IPS-11a (cell line): ENCODE measurements around the gene PDE8A.

ENCODE experiments used
- H3K4me3 ChIP-seq: one replicate; pipeline ENCODE4 v1.5.1; 2013; ENCODE audit warnings: low read depth, low read length, control low read depth

Gene PDE8A

DNA sequence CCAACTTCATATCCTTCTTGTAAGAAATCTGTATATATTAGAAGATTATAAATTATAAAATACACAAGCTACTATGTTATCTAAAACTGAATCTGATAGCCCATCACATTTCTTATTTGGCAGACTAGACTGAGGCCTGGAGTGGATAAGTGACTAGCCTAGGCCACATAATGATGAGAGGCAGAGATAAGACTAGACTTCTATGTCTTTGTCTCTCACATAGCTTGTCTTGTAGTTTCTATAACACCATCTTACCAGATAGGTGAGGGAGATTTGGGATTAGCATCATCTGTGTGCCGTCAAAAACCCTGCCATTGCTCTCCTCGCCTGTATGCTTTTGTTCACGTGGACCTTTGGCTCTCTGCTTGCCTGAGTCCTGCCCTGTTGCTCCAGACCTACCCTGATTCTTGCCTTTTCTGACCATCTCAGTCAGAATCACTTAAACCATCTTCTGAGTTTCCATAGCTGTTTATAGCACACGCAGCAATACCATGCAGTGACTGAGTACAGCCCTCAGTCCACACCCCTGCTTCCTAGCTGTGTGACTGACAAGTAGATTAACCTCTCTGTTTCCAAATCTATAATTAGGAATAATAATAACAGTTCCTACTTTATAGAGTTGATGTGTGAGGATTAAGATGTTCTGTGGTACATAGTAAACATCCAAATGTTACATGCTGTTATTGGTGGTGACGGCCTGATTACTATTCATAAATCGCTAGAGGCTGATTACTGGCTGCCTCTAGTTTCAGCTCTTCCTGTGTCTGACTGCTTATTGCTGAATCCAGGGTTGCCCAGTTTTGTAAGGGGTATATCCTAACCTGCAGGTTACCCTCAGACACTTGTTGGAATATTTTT, 49.7 kb downstream of the PDE8A start:
- H3K4me3 ChIP-seq = no peak overlapping the region

DNA sequence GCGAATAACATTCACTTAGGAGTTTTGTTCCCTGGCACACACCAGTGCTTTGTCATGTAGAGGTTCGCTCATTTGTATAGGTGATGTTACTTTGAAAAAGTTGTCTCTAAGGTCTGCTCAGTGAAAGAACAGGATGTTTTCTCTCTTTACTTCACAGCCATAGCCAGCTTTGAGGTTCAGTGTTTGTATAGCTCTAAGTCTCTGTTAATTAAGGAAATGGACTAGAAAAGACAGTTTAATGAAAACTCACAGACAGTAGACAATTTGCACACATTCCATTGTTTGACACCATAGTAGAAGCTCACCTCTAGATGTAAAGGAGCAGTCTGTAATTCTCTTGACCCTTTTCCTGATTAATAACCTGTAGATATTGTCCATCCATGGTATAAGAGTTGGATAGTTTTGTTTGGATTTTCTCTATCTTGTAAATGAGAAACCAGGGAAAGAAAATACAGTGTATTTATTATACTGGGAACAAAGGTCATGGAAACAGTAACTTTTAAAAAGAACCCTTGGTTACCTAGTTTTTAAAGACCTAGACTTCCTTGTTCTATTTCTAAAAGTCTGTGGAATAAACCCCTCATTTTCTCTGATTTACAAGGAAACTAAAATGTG, 50.4 kb downstream of the PDE8A start:
- H3K4me3 ChIP-seq = no peak overlapping the region

DNA sequence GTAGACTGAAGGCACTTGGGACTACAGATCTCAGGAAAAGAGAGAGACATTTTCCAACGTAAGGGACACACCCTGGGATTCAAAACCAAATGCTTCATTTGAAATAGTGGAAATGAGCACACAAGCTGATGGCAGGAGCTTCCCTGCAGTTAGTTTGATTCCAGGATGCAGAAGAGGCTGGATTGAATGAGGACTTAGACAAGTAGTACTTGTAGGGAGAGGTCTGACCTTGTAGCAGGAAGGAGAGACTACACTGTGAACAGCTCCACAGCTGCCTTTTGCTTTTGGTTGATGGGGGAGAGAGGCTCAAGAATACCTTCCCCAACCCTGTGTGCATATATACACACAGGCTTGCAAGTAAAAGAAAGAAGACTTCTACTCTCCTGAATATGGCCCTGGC, 51.5 kb downstream of the PDE8A start:
- no peak overlapping the region for H3K4me3 ChIP-seq

DNA sequence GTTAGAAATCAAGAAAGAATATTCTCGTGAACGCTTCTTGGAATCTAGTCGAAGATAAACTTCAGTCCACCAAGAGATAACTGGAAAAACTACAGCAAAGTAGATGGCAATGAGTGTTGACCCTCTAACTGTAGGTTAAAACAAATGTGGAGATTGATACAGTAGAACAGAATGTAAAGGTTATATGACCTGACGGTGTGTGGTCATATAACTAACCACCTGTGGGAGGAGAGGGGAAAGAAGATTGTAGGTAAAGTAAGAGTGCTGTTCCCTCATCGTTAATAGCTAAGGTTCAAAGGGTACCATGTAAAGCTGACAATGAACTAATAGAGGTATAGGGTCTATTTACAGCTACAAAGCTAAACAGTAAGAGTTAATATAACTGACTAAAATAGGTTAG, 52.6 kb downstream of the PDE8A start:
- no peak overlapping the region for H3K4me3 ChIP-seq

DNA sequence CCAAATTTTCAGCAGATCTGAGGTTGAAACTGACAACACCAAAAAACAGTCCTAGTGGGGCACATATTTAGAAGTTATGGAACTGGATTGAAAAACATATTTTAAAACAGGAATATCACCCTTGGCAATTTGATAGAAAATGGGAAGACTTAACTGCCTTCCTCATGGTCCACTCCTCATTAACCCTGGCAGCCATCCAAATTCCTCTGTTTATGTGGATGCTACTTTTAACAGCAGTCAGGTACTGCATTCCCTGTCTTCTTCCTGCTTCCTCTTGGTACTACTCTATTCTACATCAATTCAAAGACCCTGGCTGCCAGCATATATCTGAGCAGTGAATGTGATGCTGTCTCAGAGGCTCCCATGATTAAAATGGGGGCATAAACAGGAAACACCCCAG, 54.3 kb downstream of the PDE8A start:
- H3K4me3 ChIP-seq = no peak overlapping the region

DNA sequence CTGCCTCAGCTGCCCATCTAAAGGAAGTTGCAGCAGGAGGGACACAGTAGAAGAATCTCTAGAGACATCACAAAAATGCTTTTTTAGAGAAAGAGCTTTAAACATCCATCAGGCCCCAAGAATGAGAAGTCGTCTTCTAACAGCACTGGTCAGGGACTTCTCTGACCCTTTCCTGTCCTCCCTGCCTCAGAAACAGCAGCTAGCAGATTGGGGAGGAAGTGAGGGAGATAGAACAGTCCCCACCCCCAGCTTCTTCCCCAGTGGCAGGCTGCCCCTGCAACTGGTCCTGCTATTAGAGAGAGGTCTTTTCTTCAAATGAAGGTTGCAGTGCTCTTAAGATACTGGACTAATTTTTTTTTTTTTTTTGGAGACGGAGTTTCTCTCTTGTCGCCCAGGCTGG, 55.1 kb downstream of the PDE8A start:
- H3K4me3 ChIP-seq = no peak overlapping the region

DNA sequence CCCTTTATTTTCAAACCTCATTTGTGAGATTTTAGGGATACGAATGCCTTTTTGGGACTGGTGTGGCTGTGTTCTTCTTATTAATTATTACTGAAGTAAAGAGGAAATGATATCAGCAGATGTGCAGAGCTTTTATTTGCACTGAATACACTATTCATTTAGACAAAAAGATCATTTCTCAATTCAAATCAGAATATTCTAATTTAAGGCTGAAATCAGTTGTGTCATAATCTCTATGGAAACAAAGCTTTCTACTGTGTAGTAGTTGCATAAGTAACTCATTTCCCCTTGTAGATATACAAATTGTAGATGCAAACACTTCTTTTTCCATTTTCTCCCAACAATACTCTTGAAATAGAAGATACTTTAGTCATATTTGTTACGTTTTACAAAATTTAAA, 56.0 kb downstream of the PDE8A start:
- H3K4me3 ChIP-seq = no peak overlapping the region

DNA sequence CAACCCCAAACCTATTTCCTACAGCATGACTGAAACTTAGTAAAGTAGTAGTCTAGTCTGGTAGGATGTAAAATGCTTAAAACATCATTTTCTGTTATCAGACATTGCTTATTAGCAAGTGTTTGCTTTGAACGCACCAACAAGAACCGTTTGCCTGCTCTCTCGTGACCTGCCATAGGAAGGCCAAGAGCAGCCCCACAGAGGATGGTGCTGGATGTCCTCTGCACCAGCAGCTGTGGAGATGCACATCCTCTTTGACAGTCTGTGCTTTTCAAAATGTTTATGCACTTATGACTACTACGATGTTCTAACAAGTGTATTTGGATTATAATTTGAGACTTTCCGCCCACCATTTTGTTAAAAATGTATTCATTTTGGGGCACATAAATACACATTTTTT, 59.6 kb downstream of the PDE8A start:
- no peak overlapping the region for H3K4me3 ChIP-seq

DNA sequence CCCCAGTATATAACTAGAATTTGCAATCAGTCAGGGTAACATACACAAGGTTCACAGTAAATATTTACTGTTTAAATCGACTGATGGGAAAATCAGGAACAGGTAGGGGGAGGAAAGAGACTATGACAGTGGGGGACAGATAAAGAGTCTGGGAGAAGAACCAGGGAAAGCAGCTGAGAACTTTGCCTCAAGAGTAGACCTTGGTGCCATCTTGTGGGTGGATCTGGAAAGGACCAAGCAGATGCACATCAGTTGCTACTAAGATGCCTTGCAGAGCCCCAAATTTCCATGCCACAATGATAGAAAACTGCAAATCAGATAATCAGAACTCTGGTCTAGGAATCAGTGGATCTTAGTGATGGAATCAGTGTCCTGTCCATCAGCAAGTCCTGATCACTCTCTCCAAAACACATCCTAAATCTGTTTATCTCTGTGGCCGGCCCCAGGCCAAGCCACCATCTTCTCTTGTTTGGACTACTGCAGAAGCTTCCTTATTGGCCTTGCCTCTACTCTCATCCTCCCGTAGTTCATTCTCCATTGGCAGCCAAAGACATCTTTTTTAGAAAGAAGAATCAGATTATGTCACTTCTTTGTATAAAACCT, 62.7 kb downstream of the PDE8A start:
- H3K4me3 ChIP-seq = no peak overlapping the region

DNA sequence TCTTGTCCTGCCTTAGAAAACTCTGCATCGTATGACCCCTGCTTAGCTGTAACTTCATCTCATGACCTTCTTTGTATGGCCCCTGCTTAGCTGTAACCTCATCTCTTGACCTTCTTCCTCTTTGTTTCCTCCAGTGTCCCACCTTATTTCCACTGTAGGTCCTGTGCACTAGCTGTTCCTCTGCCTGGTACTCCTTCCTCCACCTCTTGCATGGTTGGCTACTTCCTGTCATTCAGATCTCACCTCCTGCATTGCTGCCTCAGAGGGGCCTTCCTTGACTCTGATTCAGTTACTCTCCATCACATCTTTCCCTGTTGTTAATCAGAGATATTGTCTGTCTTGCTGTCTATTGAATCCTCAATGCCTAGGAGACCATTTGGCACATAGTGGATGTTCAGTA, 63.2 kb downstream of the PDE8A start:
- no peak overlapping the region for H3K4me3 ChIP-seq

DNA sequence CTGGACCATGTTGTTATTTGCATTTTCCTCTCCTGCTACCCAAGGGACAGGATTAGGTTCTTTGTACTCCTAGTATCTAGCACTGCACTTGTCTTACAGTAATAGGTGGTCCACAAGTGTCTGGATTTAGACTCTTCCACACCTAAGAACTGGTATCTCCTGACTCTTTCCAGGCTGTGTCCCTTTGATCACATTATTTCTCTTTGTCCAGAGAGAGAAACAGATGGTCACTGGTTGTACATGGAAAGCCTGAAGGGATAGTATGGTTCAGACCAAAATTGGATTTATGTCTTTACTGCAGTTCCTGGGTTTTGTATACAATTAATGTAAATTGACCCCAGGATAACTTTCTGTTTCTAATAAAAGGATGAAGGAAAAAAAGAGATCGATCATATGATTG, 64.0 kb downstream of the PDE8A start:
- no peak overlapping the region for H3K4me3 ChIP-seq

DNA sequence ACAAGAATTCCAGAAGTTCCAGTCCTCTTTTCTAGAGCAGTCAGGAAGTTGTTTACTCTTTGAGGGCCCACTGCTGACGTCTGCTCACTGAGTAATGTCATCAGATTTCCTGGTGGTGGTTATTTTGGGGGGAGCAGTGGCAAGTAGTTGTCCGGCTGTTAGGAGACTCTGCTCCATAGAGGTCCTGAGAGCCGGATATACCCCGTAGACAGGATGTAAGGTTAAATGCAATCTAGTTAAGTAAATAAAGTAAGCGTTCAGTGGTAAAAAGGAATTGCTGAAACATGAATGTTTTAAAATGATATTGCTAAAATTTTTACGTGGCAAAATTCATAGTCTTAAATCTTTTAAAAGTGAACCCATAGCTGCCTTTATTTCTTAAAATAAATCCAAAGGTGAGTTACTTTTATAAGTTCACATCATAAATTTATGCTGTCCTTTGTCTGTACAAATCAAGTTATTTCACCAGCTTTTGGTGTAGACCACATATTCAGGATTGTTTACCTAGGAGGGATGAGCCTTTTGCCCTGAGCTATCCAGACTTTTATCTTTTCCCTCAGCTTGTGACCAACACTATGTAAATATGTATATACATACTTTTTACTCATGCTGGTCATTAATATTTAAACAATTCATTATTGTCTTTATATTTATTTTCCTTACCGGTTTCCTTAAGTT, 65.8 kb downstream of the PDE8A start:
- H3K4me3 ChIP-seq = no peak overlapping the region

DNA sequence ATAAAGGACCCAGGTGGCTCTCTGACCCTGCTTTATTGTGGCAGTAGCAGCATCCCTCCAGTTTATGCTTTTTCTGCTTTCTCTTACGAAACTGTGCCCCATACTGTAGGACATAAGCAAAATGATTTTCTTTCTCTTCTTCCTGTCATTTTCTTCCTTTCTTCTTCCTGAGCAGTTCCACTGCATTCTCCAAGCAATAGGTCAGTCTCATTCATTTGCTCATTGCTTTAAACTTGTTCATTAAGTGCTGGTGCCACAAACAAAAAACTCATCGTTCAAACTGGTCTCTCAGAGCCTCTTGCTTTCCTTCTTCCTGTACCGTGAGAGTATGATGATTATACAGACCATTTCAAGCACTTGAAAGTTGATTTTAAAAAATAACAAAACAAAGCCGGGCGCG, 66.8 kb downstream of the PDE8A start:
- no peak overlapping the region for H3K4me3 ChIP-seq

DNA sequence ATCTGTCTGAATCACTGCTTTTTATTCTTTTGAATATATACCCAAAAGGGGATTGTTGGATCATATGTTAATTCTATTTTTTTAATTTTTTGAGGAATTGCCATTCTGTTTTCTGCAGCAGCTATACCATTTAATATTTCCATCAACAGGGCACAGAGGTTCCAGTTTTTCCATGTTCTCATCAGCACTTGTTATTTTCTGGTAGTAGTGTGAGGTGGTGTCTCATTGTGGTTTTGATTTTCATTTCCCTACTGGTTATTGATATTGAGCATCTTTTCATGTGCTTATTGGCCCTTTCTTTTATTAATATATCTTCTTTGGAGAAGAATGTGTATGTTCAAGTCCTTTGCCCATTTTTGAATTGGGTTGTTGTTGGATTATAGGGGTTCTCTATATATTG, 68.1 kb downstream of the PDE8A start:
- H3K4me3 ChIP-seq = no peak overlapping the region

DNA sequence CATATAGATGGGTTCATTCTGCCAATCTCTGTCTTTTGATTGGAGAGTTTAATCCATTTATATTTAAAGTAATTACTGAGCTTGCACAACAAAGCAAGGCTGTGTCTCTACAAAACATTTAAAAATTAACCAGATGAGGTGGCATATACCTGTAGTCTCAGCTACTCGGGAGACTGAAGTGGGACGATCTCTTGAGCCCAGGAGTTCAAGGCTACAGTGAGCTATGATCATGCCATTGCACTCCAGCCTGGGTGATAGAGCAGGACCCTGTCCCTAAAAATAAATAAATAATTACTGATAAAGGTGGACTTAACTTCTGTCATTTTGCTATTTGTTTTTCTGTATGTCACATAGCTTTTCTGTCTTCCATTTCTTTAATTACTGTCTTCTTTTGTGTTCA, 78.1 kb downstream of the PDE8A start:
- H3K4me3 ChIP-seq = no peak overlapping the region

DNA sequence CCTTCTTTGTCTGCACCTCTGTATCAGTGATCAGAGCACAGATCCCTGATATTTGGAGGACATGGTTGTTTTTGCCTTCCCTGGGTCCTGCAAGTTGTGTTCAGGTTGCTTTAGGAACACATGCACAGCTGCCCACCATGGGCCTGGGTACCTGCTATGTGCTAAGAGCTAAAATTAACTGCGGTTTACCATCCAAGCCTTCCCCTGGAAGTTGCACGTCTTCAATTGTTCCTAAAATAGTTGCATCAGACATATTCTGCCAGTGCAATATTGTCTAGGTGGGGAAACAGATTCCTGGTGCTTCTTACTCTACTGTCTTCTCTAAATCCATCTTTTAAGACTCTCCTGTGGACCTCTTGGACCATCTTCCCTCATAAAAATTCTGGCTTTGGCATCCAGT, 80.9 kb downstream of the PDE8A start:
- no peak overlapping the region for H3K4me3 ChIP-seq

DNA sequence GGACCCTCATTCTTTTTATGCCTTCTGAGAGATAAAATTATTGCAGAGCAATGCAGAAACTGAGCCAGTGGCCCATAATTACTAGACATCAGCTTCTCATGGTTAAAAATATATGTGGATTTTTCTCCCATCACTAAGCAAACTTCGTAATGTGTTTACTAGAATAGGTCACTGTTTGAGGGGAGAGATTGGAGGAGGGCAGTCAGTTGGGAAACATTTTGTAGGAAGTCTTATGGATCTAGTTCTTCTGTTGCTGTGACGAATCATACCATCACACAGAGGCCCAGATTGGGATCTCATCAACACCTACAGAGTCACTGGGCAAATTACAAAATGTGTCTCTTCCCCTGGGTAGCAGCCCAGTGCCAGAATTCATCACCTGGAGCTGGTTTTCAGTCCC, 81.4 kb downstream of the PDE8A start:
- H3K4me3 ChIP-seq = no peak overlapping the region

DNA sequence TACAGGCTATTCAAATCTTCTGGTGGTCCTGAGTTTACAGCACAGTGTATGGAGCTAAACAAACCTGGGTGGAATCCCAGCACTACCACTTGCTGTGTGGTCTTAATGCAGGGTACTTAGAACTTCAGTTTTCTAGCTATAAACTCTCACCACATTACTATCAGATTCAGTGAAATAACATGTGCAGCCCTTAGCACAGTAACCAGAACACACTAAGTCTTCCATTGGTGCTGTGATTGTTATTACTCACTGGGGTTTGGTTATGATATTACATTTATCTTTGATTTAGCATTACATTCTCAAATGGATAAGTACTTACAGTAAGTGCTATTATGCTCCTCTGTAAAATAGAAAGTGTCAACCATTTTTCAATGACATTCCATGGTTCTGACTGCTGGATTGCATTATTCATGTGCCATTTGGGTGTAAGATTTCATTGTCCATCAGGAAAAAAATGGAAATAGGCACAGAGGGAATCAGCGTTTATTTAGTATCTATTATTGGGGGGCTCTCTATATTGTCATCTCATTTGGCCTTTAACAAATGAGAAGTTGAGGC, 81.9 kb downstream of the PDE8A start:
- H3K4me3 ChIP-seq = no peak overlapping the region

DNA sequence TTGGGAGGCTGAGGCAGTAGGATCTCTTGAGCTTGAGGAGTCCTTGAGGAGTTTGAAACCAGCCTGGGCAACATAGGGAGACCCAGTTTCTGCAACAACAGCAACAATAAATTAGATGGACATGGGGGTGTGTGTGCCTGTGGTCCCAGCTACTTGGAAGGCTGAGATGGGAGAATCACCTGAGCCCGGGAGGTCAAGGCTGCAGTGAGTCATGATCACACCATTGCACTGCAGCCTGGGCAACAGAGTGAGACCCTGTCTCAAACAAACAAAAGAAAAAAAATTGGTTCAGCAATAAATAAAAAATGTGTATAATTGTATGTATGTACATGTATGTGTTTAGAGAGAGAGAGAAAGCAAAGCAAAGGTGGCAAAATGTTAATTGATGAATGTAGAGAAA, 83.1 kb downstream of the PDE8A start:
- no peak overlapping the region for H3K4me3 ChIP-seq

DNA sequence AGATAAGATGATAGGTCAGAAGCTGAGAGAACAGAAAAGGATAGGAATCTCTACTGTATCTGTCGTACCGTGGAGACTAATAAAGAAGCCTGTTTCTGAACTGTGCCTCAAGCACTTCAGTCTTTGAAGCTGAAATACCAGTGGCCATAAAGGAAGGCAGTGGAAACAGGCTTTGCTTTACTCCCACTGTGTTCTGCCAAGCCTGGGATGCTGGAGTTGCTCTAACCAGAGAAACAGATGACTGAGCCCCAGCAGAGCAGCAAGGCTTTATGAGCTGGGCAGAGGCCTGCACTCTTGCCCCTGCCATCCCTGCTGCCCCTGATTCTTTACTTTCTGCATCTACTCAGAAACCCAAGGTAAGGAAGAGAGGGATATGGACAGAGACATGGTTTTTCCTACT, 89.4 kb downstream of the PDE8A start:
- no peak overlapping the region for H3K4me3 ChIP-seq

DNA sequence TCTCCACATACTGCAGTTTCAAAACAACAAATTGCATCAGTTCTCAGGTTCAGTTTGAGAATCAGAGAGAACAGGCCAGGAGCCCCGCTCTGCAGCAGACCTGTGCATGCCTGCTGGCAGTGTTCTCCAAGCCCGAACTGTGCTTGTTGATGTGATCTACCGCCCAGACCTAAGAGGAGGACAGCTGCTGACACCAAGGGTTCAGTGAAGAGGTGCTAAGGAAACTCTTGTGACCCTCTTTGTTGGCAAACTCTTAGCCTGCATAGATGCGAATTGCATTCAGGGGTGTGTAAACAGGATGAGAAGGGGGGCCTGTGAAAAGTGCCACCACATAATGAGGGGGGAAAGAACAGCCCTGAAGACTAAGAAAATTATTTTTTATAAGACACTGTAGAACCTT, 89.8 kb downstream of the PDE8A start:
- no peak overlapping the region for H3K4me3 ChIP-seq

DNA sequence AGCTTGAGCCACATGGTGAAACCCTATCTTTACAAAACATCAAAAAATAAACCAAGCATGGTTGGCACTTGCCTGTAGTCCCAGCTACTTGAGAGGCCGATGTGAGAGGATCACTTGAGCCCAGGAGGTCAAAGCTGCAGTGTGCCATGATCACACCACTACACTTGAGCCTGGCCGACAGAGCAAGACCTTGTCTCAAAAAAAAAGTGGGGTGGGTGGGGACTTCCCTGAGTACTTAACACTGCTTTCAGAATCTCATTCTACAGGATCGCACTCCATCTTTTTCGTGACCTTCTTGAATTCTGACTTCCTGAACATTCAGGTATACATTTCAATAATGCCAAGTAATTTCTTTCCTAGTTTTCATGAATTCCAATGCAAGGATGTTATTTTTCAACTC, 91.3 kb downstream of the PDE8A start:
- H3K4me3 ChIP-seq = no peak overlapping the region
